ENCODE data around the gene TBCK.
"Not testable (repeated sequence)": the region's sequence is repeated elsewhere in the genome, so short reads cannot be mapped to it uniquely, and the experiment has no call there.

Gene TBCK

DNA sequence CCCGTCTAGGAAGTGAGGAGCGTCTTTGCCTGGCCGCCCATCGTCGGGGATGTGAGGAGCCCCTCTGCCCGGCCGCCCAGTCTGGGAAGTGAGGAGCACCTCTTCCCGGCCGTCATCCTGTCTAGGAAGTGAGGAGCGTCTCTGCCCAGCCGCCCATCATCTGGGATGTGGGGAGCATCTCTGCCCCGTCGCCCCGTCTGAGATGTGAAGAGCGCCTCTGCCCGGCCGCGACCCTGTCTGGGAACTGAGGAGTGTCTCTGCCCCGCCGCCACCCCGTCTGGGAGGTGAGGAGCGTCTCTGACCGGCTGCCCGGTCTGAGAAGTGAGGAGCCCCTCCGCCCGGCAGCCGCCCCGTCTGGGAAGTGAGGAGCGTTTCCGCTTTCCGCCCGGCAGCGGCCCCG is 5.2 kb upstream of the TBCK start:
- not testable (repeated sequence) for DNase-seq

GRCh38 chr4:106320235-106320634 is 4.2 kb upstream of the TBCK start:
- DNase-seq, result no peak

DNA sequence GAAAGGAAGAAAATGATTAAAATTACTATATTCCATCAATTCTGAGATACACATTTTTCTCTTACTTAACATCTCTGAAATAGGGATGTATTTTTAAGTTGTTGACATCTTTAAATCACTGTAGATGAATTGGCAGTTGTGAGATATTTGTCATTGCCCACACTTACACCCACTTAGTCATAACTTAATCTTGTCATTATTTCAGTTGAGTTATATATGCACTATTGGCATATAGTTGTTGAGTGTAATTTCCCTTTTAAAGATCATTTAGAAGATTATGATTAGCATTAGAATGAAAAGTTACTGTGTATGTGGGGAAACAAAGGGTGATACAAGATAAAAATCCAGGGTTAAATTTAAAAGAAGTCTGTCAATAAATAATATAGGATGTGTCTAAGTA is 2.5 kb upstream of the TBCK start:
- DNase-seq, result no peak

- no peak for DNase-seq
These were observed 1.8 kb upstream of the TBCK start for GRCh38 chr4:106317815-106318214.

DNA sequence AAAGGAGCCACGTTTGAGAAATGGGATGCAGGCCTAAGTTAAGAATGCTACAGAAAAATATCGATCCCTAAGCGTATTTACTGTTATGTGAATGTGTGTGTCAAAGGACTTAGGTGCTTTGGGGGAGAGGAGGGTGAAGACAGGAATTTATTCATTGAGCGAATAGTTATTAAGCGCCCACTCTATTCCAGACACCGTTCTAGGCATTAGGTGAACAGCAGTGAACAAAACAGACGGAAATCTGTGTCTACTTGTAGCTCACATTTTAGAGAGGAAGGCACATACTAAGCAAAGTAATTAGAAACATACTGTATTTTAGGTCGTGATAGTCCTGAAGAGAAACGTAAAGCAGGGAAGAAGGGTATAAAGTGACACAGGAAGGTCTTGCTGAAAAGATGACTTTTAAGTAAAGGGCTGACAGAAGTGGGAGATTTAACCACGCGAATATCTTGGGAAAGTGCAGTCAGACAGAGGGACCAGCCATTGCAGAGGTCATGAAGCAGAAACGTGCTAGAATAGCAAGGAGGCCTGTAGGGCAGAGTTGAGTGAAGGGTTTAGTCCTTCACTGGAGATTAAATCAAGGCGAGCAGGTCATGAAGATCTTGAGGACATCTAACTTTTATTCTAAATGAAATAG is 882 bp upstream of the TBCK start:
- peak in 1 of 14 donors; percentile 5 for DNase-seq

GRCh38 chr4:106315476-106315967 is 487 bp downstream of the TBCK start:
- peak in 4 of 14 donors; percentile 16 to 49 (median 38) for DNase-seq

- DNase-seq, result no peak
These were observed 1.0 kb downstream of the TBCK start for GRCh38 chr4:106314960-106315359.

DNA sequence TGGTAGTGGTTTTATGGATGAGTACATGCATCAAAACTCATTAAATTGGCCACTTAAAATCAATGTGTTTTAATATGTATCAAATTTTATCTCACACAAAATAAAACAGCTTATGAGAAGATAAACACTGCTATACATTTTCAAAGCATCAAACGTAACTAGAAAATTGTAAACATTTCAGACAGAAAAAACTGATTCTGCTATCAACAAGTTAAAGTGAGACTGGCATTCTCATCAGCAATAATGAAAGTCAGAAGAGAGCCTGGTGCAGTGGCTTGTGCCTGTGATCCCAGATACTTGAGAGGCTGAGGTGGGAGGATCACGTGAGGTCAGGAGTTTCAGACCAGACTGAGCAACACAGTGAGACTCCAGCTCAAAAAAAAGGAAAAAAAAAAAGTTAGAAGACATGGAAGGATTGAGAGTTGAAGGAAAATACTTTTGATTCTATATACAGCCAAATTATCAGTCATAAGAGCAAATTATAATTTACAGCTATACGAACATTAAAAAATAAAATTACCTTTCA is 2.9 kb downstream of the TBCK start:
- DNase-seq, result no peak

DNA sequence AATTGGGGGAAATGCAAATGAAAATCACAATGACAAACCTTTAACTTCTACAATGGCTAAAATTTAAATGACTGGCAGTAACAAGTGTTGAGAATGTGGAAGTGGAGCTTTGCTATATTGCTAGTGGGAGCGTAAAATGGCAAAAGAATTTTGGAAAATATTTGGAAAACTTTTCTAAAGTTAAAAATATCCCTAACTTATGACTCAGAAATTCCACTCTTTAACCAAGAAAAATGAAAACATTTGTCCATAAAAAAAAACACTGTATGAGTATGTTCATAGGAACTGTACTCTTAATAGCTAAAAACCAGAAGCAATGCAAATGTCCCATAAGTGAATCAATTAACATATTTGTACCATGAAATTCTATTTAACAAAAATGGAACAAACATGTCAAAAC is 3.6 kb downstream of the TBCK start:
- no peak for DNase-seq

DNA sequence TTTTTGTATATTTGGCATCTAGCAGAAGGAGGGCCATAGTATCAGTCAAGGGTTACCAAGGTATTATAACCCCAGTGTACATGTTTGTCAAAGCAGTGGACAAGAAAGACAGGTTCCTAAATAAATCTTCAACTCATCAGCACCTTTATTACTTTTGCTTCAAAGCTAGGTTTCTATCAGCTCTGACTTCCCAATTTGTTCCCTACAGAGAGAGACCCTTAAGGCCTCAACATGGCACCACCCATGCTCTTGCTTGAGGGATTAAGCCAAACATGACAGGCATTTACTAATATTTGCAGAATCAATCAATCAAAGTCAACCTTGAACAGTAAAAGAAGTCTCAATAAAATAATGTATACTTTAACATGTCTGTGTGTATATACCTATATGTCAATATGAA is 9.4 kb downstream of the TBCK start:
- no peak for DNase-seq

DNA sequence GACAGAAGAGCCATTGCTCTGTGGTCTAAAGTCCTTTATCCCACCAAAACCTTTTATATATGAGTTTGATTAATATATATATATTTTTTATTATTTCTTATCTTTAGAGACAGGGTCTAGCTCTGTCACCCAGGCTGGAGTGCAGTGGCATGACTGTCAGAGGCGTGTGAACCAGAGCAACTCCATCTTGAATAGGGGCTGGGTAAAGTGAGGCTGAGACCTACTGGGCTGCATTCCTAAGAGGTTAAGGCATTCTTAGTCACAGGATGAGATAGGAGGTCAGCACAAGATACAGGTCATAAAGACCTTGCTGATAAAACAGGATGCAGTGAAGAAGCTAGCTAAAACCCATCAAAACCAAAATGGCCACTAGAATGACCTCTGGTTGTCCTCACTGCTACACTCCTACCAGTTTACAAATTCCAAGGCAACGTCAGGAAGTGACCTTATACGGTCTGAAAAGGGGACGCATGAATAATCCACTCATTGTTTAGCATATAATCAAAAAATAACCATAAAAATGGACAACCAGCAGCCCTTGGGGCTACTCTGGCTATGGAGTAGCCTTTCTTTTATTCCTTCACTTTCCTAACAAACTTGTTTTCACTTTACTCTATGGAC is 10.5 kb downstream of the TBCK start:
- no peak for DNase-seq

DNA sequence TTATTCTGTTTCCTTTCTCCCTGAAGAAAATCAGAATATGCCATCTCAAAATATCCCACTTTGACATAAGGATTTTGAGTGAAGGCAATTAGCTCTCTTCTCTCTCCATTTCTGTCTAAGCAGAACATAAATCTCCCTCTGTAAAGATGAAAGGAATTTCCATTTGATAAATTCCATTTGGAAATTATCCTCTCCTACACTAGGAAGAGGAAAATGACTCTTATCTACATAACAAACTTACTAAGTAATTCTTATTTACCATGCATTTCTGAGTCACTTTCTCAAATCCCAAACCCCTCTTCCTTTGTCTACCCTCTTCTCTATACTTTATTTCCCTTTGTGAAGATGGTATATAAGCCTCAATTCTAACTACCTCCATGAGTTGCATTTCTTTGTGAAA is 11.4 kb downstream of the TBCK start:
- no peak for DNase-seq

DNA sequence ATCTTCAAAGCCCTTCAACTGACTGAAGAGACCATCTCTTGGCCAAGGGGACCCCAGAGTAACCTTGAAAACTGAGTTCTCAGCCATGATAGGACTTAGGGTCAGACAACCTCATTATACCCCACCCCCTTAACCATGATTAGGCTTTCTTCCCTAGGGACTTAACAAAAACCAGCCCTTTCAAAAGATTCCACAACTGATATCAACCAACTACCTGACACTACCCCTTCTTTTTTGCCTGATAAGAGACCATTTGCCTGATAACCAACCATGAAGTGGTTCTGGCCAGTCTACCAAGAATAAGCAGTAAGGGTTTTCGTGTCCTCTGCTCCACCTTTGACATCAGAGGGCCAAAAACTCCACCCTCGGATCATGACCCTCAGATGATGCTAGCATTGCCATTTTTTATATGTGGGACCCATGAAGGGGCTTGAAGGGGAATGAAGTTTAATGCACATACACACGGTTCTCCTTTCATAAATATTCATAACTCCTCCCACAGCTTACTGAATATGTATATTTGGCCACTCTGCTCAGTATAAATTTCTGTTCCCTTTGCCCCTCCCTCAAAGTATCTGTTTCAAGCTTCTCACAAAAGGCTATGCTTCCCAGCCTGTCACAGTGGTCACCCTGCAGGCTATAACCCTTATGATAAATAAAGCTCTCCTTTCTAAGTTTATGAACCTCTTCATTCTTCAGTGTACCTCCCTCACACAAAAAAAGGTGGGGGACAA is 12.3 kb downstream of the TBCK start:
- DNase-seq, result no peak

DNA sequence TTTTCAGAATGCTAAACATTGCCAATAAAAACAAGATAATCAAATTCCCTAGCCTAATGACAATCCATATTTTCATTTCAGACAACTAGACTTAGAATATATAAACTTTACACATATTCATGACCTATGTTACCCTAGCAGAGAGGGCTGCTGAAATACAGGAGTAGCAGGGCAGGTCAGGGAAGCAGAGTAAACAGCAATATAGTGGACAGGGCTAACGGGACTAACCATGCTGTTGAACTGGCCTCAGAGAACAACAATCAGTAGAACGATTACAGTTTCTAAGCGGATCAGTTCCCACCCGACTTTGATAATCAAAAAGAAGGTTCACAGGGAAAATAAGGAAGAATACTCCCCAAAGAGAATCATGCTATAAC is 14.0 kb downstream of the TBCK start:
- no peak for DNase-seq

- DNase-seq, result no peak
These were observed 14.5 kb downstream of the TBCK start for GRCh38 chr4:106301393-106302061.

GRCh38 chr4:106299977-106300376 is 16.0 kb downstream of the TBCK start:
- DNase-seq, result no peak

- DNase-seq, result no peak
These were observed 18.6 kb downstream of the TBCK start for GRCh38 chr4:106297245-106298035.

GRCh38 chr4:106294062-106294461 is 21.9 kb downstream of the TBCK start:
- no peak for DNase-seq

- no peak for DNase-seq
These were observed 24.3 kb downstream of the TBCK start for GRCh38 chr4:106291678-106292077.

- no peak for DNase-seq
These were observed 26.3 kb downstream of the TBCK start for GRCh38 chr4:106289737-106290136.

GRCh38 chr4:106287353-106287969 is 28.5 kb downstream of the TBCK start:
- DNase-seq, result no peak

- DNase-seq, result no peak
These were observed 29.4 kb downstream of the TBCK start for GRCh38 chr4:106286611-106287010.

All from C1 segment of cervical spinal cord (tissue), 14 donors.